ENCODE results near the gene ZNF678.

The ZNF678 gene

DNA sequence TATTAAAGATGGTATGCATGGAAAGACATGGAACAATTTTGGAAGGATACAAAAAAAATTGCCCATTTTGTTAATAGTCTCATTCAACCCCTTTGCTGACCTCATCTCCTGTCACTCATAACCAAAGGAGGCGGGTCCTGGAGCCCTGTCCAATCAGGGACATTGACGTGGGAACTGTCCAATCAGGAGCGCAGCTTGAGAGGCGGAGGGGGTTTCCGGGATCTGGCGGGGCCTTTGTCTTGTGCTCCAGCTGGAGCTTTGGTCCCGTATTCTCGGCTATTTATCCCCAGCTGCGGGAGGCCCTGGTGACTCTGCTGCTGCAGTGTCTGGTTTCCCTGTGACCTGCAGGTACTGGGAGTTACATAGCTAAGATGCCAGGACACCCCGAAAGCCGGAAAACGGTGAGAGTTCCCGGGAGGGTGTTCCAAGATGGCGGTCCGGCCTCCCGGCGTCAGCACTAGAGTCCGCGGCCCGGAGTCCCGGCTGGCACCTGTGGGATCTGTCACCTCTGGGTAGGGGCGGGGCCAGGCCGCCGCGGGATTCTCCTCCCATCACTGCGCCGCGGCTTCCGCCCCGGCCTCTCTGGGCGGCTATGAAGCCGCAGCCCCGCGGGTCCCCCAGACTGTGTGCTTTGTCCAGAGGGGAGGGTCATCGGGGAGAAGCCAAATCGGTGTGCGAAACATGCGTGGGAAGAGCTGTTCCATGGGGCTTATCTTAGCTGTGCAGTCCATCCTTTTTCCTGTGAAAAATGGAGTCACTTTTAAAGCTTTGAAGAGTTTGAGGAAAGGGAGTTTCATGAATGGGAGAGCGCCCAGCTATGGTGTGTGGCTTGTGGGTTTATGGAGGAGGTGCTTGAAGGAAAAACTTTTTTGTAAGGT is at the start of gene ZNF678:
Gene ZNF678, plus strand, starts transcription at position 233 of the 878 bp plus-strand sequence. CDS start 87,436 bp downstream, outside the sequence.
- Histone ChIP-seq H3K27ac (peak within 1 kb of the TSS; percentile 94), H3K36me3 (peaks cover 30% of the 10 kb centered on the region), H3K4me2 (peak within 1 kb of the TSS; percentile 79), H4K20me1 (peaks cover 2% of the 10 kb centered on the region; the same call in 1 of the 2 replicates), H3K9ac (peak within 1 kb of the TSS; percentile 88), H3K4me1 (peaks cover 20% of the 10 kb centered on the region), H3K9me3 (peaks cover 67% of the 10 kb centered on the region), H3K27me3 (no peaks in the 10 kb centered on the region), H3K4me3 (peak within 1 kb of the TSS; percentile 85)
- no peak for TF ChIP-seq Cebpa-rat (IDR thresholded peaks at IDR 0.05)

GRCh38 chr1:227518876-227519275 is 44.5 kb upstream of the ZNF678 start:
- no peaks in the 10 kb centered on the region for H3K27me3 ChIP-seq
- no peak overlapping the region for H3K27ac ChIP-seq
- no peaks in the 10 kb centered on the region for H4K20me1 ChIP-seq
- H3K9ac ChIP-seq, result no peak overlapping the region
- no peaks in the 10 kb centered on the region for H3K4me1 ChIP-seq
- no peak overlapping the region for H3K4me3 ChIP-seq
- no peaks in the 10 kb centered on the region for H3K36me3 ChIP-seq
- no peak for TF ChIP-seq Cebpa-rat (IDR thresholded peaks at IDR 0.05)
- H3K9me3 ChIP-seq, result no peaks in the 10 kb centered on the region
- H3K4me2 ChIP-seq, result no peak overlapping the region

- H3K4me2 ChIP-seq, result no peak overlapping the region
- no peaks in the 10 kb centered on the region for H3K36me3 ChIP-seq
- no peaks in the 10 kb centered on the region for H3K4me1 ChIP-seq
- no peaks in the 10 kb centered on the region for H3K27me3 ChIP-seq
- H3K27ac ChIP-seq, result no peak overlapping the region
- no peak overlapping the region for H3K4me3 ChIP-seq
- peaks cover 2% of the 10 kb centered on the region; the same call in 1 of the 2 replicates for H3K9me3 ChIP-seq
- TF ChIP-seq Cebpa-rat (IDR thresholded peaks at IDR 0.05), result no peak
- H3K9ac ChIP-seq, result no peak overlapping the region
- no peaks in the 10 kb centered on the region for H4K20me1 ChIP-seq
Observed at GRCh38 chr1:227521782-227522181, 41.6 kb upstream of the ZNF678 start.

DNA sequence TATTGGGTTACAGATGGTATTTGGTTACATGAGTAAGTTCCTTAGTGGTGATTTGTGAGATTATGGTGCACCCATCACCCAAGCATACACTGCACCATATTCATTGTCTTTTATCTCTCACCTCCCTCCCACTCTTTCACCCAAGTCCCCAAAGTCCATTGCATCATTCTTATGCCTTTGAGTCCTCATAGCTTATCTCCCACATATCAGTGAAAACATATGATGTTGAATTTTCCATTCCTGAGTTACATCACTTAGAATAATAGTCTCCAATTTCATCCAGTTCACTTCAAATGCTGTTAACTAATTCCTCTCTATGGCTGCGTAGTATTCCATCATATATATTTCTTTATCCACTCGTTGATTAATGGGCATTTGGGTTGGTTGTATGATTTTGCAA is 36.8 kb upstream of the ZNF678 start:
- Histone ChIP-seq H3K4me1 (no peaks in the 10 kb centered on the region), H3K9ac (no peak overlapping the region), H4K20me1 (no peaks in the 10 kb centered on the region), H3K27ac (no peak overlapping the region), H3K9me3 (peaks cover 49% of the 10 kb centered on the region), H3K27me3 (no peaks in the 10 kb centered on the region), H3K36me3 (peaks cover 5% of the 10 kb centered on the region; the same call in 1 of the 2 replicates), H3K4me2 (no peak overlapping the region), H3K4me3 (no peak overlapping the region)
- TF ChIP-seq Cebpa-rat (IDR thresholded peaks at IDR 0.05), result no peak

DNA sequence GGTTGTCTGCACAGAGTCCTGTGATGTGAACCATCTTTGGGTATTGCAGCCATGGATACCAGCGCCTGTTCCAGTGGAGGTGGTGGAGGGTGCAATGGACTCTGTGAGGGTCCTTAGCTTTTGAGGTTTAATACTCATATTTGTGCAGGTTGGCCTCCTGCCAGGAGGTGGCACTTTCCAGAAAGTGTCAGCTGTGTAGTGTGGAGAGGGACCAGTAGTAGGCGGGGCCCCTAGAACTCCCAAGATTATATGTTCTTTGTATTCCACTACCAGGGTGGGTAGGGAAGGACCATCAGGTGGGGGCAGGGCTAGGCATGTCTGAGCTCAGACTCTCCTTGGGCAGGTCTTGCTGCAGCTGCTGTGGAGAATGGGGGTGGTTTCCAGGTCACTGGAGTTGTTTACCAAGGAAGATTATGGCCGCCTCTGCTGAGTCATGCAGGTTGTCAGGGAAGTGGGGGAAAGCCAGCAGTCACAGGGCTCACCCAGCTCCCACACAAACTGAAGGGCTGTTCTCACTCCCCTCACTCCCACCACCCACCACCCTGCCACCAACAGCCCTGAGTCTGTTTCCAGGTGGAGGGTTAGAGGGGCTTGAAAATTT is 31.2 kb upstream of the ZNF678 start:
- no peak overlapping the region for H3K4me2 ChIP-seq
- H3K9me3 ChIP-seq, result peaks cover 77% of the 10 kb centered on the region
- no peak for TF ChIP-seq Cebpa-rat (IDR thresholded peaks at IDR 0.05)
- no peak overlapping the region for H3K4me3 ChIP-seq
- no peaks in the 10 kb centered on the region for H4K20me1 ChIP-seq
- H3K27ac ChIP-seq, result no peak overlapping the region
- no peaks in the 10 kb centered on the region for H3K27me3 ChIP-seq
- H3K36me3 ChIP-seq, result peaks cover 22% of the 10 kb centered on the region
- no peaks in the 10 kb centered on the region for H3K4me1 ChIP-seq
- H3K9ac ChIP-seq, result no peak overlapping the region

DNA sequence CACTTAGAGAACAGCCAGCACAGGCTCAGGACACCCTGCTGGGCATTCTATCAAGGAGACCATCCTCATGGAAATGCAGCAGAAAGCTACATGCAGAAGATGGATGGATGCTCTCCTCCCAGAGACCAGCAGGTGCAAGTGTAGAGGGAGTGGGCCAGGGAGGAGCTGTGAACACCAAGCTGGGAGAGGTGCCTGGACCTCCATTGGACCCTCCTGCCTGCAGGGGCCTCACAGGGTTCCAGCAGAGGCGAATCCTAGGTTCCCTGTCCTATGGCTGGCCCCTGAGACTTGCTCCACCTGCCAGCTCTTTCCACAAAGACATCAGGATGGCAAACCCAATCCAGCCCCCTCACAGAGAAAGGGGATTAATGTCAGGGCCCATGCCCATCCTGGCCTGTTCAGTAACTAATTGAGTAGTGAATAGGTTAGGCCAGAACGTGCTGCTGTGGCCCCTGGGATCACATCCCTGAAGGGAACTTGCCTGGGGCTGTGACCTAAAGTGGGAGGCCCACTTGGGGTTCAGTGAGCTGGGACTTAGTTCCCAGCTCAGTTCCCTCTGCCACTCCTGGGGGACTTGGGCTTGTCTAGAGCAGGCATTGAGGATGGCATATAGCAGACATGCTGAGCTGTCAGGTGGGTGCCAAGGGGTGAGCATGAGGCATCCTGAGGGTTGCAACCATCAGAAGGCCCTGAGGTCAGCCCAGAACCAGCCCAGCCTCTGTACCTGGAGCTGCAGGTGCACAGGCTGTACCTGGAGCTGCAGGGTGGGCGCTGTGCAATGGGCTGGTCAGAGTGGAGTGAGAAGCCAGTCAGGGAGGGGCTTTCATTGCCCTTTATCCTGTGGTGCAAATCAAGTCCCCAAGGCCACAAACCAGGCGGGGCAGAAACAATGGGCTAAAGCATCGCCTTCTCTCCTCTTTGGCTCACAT is 22.9 kb upstream of the ZNF678 start:
- Histone ChIP-seq H3K27me3 (no peaks in the 10 kb centered on the region), H4K20me1 (no peaks in the 10 kb centered on the region), H3K4me3 (no peak overlapping the region), H3K4me2 (0 out of 2 replicates have a peak overlapping the region, but pooled peaks have one; percentile 93), H3K9me3 (peaks cover 8% of the 10 kb centered on the region), H3K27ac (no peak overlapping the region), H3K36me3 (no peaks in the 10 kb centered on the region), H3K4me1 (peaks cover 23% of the 10 kb centered on the region), H3K9ac (no peak overlapping the region)
- no peak for TF ChIP-seq Cebpa-rat (IDR thresholded peaks at IDR 0.05)

GRCh38 chr1:227541129-227541528 is 22.2 kb upstream of the ZNF678 start:
- Histone ChIP-seq H3K4me1 (peaks cover 23% of the 10 kb centered on the region), H3K4me2 (peak overlapping the region; percentile 93; the same call in 1 of the 2 replicates), H3K36me3 (no peaks in the 10 kb centered on the region), H3K27ac (no peak overlapping the region), H4K20me1 (no peaks in the 10 kb centered on the region), H3K27me3 (no peaks in the 10 kb centered on the region), H3K9ac (no peak overlapping the region), H3K4me3 (peak overlapping the region; percentile 78; the same call in 1 of the 2 replicates), H3K9me3 (peaks cover 4% of the 10 kb centered on the region; the same call in 1 of the 2 replicates)
- TF ChIP-seq Cebpa-rat (IDR thresholded peaks at IDR 0.05), result no peak

GRCh38 chr1:227541796-227542152 is 21.6 kb upstream of the ZNF678 start:
- no peak for TF ChIP-seq Cebpa-rat (IDR thresholded peaks at IDR 0.05)
- peaks cover 4% of the 10 kb centered on the region; the same call in 1 of the 2 replicates for H3K9me3 ChIP-seq
- peak overlapping the region; percentile 78 for H3K4me3 ChIP-seq
- H3K4me1 ChIP-seq, result peaks cover 23% of the 10 kb centered on the region
- H3K36me3 ChIP-seq, result no peaks in the 10 kb centered on the region
- H3K9ac ChIP-seq, result peak overlapping the region; percentile 84
- H4K20me1 ChIP-seq, result no peaks in the 10 kb centered on the region
- peak overlapping the region; percentile 93 for H3K4me2 ChIP-seq
- peak overlapping the region; percentile 89 for H3K27ac ChIP-seq
- H3K27me3 ChIP-seq, result no peaks in the 10 kb centered on the region
